CD14-positive monocyte (primary cell): Measurements from ENCODE around the gene TEX29. TPM values are rescaled to one million over a fixed set of nuclear protein-coding genes. Genes with fewer than 3 reads are reported as not detected.

Source experiments
- DNase-seq, 3 donors: peaks; one replicate each; pipeline ENCODE4 v3.0.0-alpha.2; 2011 to 2022
- H2AFZ ChIP-seq: 2 replicates; pipeline ENCODE4 v1.6.0; 2012; ENCODE audit warnings: mild to moderate bottlenecking, low read depth, low read length, inconsistent platforms; ENCODE audit not compliant: insufficient read depth, poor library complexity, severe bottlenecking
- H3K27ac ChIP-seq, 2 donors: 1 replicate in 1 of 2; 2 replicates in 1 of 2; pipeline ENCODE4 v1.5.1; 2012 to 2013; ENCODE audit warnings: low read length in 2 of 2, control low read depth in 1 of 2, inconsistent platforms in 1 of 2, low read depth in 1 of 2, mild to moderate bottlenecking in 1 of 2
- H3K27me3 ChIP-seq, 2 donors: one replicate each; pipeline versions ENCODE4 v1.6.0 to v1.6.1; 2011 to 2013; ENCODE audit warnings: low read length in 2 of 2; ENCODE audit not compliant: control insufficient read depth in 2 of 2, insufficient read depth in 2 of 2
- H3K36me3 ChIP-seq, 2 donors: replicated peaks in 1 of 2; 1 replicate in 1 of 2; 2 replicates in 1 of 2; pipeline versions ENCODE4 v1.5.1 to v1.6.1; 2012 to 2013; ENCODE audit warnings: low read length in 2 of 2, control low read depth in 1 of 2, inconsistent platforms in 1 of 2, mild to moderate bottlenecking in 1 of 2; ENCODE audit not compliant: insufficient read depth in 2 of 2, control insufficient read depth in 1 of 2
- H3K4me1 ChIP-seq, 2 donors: 1 replicate in 1 of 2; 2 replicates in 1 of 2; pipeline versions ENCODE4 v1.5.1 to v1.6.1; 2012 to 2013; ENCODE audit warnings: low read length in 2 of 2, control low read depth in 1 of 2, inconsistent platforms in 1 of 2, mild to moderate bottlenecking in 1 of 2, moderate library complexity in 1 of 2; ENCODE audit not compliant: insufficient read depth in 2 of 2, control insufficient read depth in 1 of 2
- H3K4me2 ChIP-seq: replicated peaks from 2 replicates; pipeline ENCODE3; 2012; ENCODE audit warnings: low read length, moderate library complexity, mild to moderate bottlenecking; ENCODE audit not compliant: poor library complexity, severe bottlenecking; ENCODE audit errors: extremely low read depth
- H3K4me3 ChIP-seq, 3 experiments: fragments of 200-600 bp in 1 of 3; sonication (generic) in 1 of 3; replicated peaks in 1 of 3; 1 replicate in 2 of 3; 2 replicates in 1 of 3; pipeline ENCODE4 v1.5.1; 2011 to 2013; ENCODE audit warnings: low read length in 3 of 3, mild to moderate bottlenecking in 3 of 3, control low read depth in 2 of 3, low read depth in 2 of 3, inconsistent platforms in 1 of 3, moderate library complexity in 1 of 3
- H3K79me2 ChIP-seq: 2 replicates; pipeline ENCODE4 v1.6.0; 2012; ENCODE audit warnings: mild to moderate bottlenecking, control low read depth, inconsistent platforms, low read length, moderate library complexity; ENCODE audit not compliant: insufficient read depth
- H3K9ac ChIP-seq: 2 replicates; pipeline ENCODE4 v1.6.0; 2017; ENCODE audit warnings: low read length, mild to moderate bottlenecking; ENCODE audit not compliant: insufficient read depth, poor library complexity, severe bottlenecking
- H3K9me3 ChIP-seq, 2 donors: replicated peaks in 1 of 2; 1 replicate in 1 of 2; 2 replicates in 1 of 2; pipeline versions ENCODE4 v1.5.1 to v1.6.1; 2012 to 2013; ENCODE audit warnings: low read length in 2 of 2, control low read depth in 1 of 2; ENCODE audit not compliant: control insufficient read depth in 1 of 2, insufficient read depth in 1 of 2
- H4K20me1 ChIP-seq: 2 replicates; pipeline ENCODE4 v1.6.0; 2012; ENCODE audit warnings: mild to moderate bottlenecking, low read length, control low read depth, moderate library complexity; ENCODE audit not compliant: insufficient read depth
- H3K27ac Mint-ChIP-seq, 7 donors: one replicate each; pipeline ENCODE4 v1.8.0; 2020; ENCODE audit warnings: mild to moderate bottlenecking in 7 of 7, mixed read lengths in 7 of 7, moderate library complexity in 6 of 7, inconsistent platforms in 2 of 7
- H3K27me3 Mint-ChIP-seq, 3 donors: one replicate each; pipeline ENCODE4 v1.8.0; 2021 to 2022; ENCODE audit warnings: low read depth in 3 of 3, mild to moderate bottlenecking in 3 of 3, mixed read lengths in 3 of 3, moderate library complexity in 3 of 3, inconsistent platforms in 1 of 3
- H3K36me3 Mint-ChIP-seq, 2 donors: one replicate each; pipeline ENCODE4 v1.8.0; 2020; ENCODE audit warnings: mixed read lengths in 2 of 2, inconsistent platforms in 1 of 2, mild to moderate bottlenecking in 1 of 2
- H3K4me1 Mint-ChIP-seq: one replicate; pipeline ENCODE4 v1.8.0; 2020; ENCODE audit warnings: mild to moderate bottlenecking, mixed read lengths
- H3K4me3 Mint-ChIP-seq, 2 donors: one replicate each; pipeline ENCODE4 v1.8.0; 2020; ENCODE audit warnings: mild to moderate bottlenecking in 2 of 2, mixed read lengths in 2 of 2, moderate library complexity in 1 of 2
- H3K9me3 Mint-ChIP-seq, 7 donors: one replicate each; pipeline ENCODE4 v1.8.0; 2020 to 2022; ENCODE audit warnings: mixed read lengths in 7 of 7, mild to moderate bottlenecking in 6 of 7, moderate library complexity in 6 of 7, inconsistent platforms in 2 of 7
- WGBS: methylation state at CpG from one replicate; pipeline ENCODE4 v1.1.5; 2013; ENCODE audit warnings: missing lambda C conversion rate; ENCODE audit not compliant: insufficient coverage; 5-methylcytosine and 5-hydroxymethylcytosine counted together
- intact Hi-C, 2 donors: fragments of 100-400 bp; cut with micrococcal nuclease; formaldehyde crosslinking; loops; one replicate each; pipeline versions ENCODE4 v1.15.0 to v1.15.1; 2023
- polyA plus RNA-seq, 3 donors: library from polyadenylated mRNA; depleted of rRNA in 1 of 3; unstranded in 2 of 3; stranded (reverse) in 1 of 3; fragments of 300-500 nt in 2 of 3; fragments of >200 nt in 1 of 3; fragmentation: Illumina TruSeq in 2 of 3; gene quantifications; 1 replicate in 2 of 3; 2 replicates in 1 of 3; pipeline ENCODE4 v1.2.3, GENCODE V29; 2012 to 2021
- TF ChIP-seq, protein P1 (sequence below): fragments of 200-600 bp; IDR thresholded peaks from one replicate; pipeline ENCODE4 v1.8.0; 2022; ENCODE audit warnings: antibody characterized with exemption, mild to moderate bottlenecking

TEX29 gene
- polyA plus RNA-seq, 3 donors, result 0.27 to 0.29 TPM; not detected in 1

DNA sequence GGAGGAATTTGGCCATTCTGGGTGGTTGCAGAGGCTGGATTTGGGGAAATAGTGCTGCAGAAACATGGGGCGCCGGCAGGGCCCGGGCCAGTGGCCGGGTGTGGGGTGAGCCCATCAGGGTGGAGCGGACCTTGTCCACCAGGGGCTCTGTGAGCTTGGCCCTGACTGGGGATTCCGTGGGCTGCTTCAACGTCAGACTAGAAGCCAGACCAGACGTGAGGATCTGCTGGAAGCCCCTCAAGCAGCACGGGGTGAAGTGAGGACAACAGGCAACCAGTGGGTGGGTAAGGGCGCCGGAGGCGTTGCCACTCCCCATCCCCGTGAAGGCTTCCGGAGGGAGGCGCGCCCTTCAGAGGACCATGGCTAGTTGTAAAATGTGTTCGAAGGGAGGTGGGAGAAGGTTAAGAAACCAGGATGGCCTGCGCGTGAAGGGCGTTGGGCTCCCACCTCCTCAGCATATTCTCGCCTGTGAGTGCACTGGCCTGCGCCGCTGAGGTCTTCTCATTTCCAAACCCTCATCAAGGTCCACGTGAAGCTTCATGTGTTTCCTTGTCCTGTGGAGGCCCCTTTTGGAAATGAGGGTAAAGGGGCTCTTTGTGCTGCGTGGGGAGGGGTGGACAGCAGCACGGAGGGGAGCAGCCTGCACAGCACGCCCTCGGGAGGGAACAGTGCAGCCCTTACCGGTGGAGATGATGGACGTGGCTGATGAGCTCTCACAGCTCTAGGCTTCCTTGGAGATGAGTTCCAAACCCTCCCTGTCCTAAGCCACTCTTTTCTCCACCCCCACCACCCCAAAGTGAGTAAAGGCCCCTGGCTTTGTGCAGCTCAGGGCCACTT, 8.3 kb downstream of the TEX29 start:
- H3K9me3 ChIP-seq, result no peaks in the 10 kb centered on the region
- no peaks in the 10 kb centered on the region for H3K4me1 ChIP-seq
- H3K27ac ChIP-seq, result no peak overlapping the region
- peaks cover 0 to 6% (median 3%) of the 10 kb centered on the region in 3 donors for H3K27me3 Mint-ChIP-seq
- TF ChIP-seq, protein P1, sequence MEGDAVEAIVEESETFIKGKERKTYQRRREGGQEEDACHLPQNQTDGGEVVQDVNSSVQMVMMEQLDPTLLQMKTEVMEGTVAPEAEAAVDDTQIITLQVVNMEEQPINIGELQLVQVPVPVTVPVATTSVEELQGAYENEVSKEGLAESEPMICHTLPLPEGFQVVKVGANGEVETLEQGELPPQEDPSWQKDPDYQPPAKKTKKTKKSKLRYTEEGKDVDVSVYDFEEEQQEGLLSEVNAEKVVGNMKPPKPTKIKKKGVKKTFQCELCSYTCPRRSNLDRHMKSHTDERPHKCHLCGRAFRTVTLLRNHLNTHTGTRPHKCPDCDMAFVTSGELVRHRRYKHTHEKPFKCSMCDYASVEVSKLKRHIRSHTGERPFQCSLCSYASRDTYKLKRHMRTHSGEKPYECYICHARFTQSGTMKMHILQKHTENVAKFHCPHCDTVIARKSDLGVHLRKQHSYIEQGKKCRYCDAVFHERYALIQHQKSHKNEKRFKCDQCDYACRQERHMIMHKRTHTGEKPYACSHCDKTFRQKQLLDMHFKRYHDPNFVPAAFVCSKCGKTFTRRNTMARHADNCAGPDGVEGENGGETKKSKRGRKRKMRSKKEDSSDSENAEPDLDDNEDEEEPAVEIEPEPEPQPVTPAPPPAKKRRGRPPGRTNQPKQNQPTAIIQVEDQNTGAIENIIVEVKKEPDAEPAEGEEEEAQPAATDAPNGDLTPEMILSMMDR, result no peak
- no peaks in the 10 kb centered on the region for H3K79me2 ChIP-seq
- H3K9me3 Mint-ChIP-seq, result peaks cover 2 to 12% (median 6%) of the 10 kb centered on the region in 7 donors
- 89% methylated on average over 24 of the region's 30 CpGs for WGBS
- no peaks in the 10 kb centered on the region for H3K4me1 Mint-ChIP-seq
- no peak overlapping the region for H3K4me3 Mint-ChIP-seq
- no peaks in the 10 kb centered on the region for H4K20me1 ChIP-seq
- H2AFZ ChIP-seq, result no peak overlapping the region
- no peaks in the 10 kb centered on the region for H3K27me3 ChIP-seq
- H3K27ac Mint-ChIP-seq, result no peak overlapping the region
- H3K4me3 ChIP-seq, result no peak overlapping the region
- no peaks in the 10 kb centered on the region for H3K36me3 ChIP-seq
- intact Hi-C loops, result no loop called here
- H3K36me3 Mint-ChIP-seq, result no peaks in the 10 kb centered on the region
- no peak overlapping the region for H3K9ac ChIP-seq
- no peak overlapping the region for H3K4me2 ChIP-seq
- no peak for DNase-seq

DNA sequence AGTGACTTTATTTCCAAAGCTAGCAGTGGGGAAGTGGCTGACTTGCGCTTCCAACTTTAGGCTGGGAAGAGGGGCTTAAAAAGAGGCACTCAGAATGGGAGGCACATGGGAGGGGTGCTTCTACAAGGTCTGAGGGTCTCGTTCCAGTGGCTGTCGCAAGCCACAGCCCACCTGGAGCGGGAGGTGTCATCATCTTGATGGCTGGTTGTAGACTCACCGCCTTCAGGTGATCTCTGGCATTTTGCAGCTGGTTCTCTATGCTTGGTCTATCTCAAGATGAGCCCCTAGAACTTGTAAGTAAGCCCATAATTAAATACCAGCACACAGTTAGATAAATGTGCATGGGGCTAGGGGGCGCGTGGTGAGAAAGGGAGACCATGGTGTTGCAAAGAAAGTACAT, 9.2 kb downstream of the TEX29 start:
- no peaks in the 10 kb centered on the region for H3K4me1 Mint-ChIP-seq
- Histone ChIP-seq H3K4me2 (no peak overlapping the region), H3K36me3 (no peaks in the 10 kb centered on the region), H3K27ac (no peak overlapping the region), H3K79me2 (no peaks in the 10 kb centered on the region), H2AFZ (no peak overlapping the region), H4K20me1 (no peaks in the 10 kb centered on the region), H3K4me3 (no peak overlapping the region), H3K9me3 (peaks cover 0 to under 1% of the 10 kb centered on the region in 2 donors), H3K4me1 (no peaks in the 10 kb centered on the region), H3K9ac (no peak overlapping the region), H3K27me3 (no peaks in the 10 kb centered on the region)
- WGBS, result 87% methylated on average over 6 of the region's 7 CpGs
- TF ChIP-seq, protein P1, result no peak
- no peak overlapping the region for H3K4me3 Mint-ChIP-seq
- H3K36me3 Mint-ChIP-seq, result no peaks in the 10 kb centered on the region
- H3K9me3 Mint-ChIP-seq, result peaks cover 2 to 12% (median 6%) of the 10 kb centered on the region in 7 donors
- H3K27me3 Mint-ChIP-seq, result peaks cover 0 to 3% (median 2%) of the 10 kb centered on the region in 3 donors
- H3K27ac Mint-ChIP-seq, result no peak overlapping the region
- intact Hi-C loops, result no loop called here
- no peak for DNase-seq
